ENCODE data around the gene DUSP16.
"Not testable (repeated sequence)": the region's sequence is repeated elsewhere in the genome, so short reads cannot be mapped to it uniquely, and the experiment has no call there.

DUSP16 gene

GRCh38 chr12:12598864-12599263, 36.2 kb upstream of the DUSP16 start:
- H3K9me3 ChIP-seq (ENCODE audit: control insufficient read depth, low read length) = no peaks in the 10 kb centered on the region
- H3K9ac ChIP-seq (ENCODE audit: low read length) = no peak overlapping the region
- no peaks in the 10 kb centered on the region for H3K27me3 ChIP-seq (ENCODE audit: control insufficient read depth, insufficient read depth, low read length)
- H3K36me3 ChIP-seq (ENCODE audit: control insufficient read depth, insufficient read depth, low read length) = no peaks in the 10 kb centered on the region
- H3K4me1 ChIP-seq (ENCODE audit: control insufficient read depth, insufficient read depth, low read length) = no peaks in the 10 kb centered on the region
- H3K4me3 ChIP-seq (ENCODE audit: low read length) = no peak overlapping the region

- not testable (repeated sequence) for H3K27me3 ChIP-seq (ENCODE audit: control insufficient read depth, insufficient read depth, low read length); H3K4me3 ChIP-seq (ENCODE audit: low read length); H3K4me1 ChIP-seq (ENCODE audit: control insufficient read depth, insufficient read depth, low read length); H3K36me3 ChIP-seq (ENCODE audit: control insufficient read depth, insufficient read depth, low read length); H3K9me3 ChIP-seq (ENCODE audit: control insufficient read depth, low read length); H3K9ac ChIP-seq (ENCODE audit: low read length)
Observed at GRCh38 chr12:12596598-12596997, 33.9 kb upstream of the DUSP16 start.

- H3K9me3 ChIP-seq (ENCODE audit: control insufficient read depth, low read length); H3K27me3 ChIP-seq (ENCODE audit: control insufficient read depth, insufficient read depth, low read length); H3K4me3 ChIP-seq (ENCODE audit: low read length); H3K9ac ChIP-seq (ENCODE audit: low read length); H3K4me1 ChIP-seq (ENCODE audit: control insufficient read depth, insufficient read depth, low read length); H3K36me3 ChIP-seq (ENCODE audit: control insufficient read depth, insufficient read depth, low read length): not testable (repeated sequence)
Observed at GRCh38 chr12:12595929-12596328, 33.3 kb upstream of the DUSP16 start.

- H3K4me3 ChIP-seq (ENCODE audit: low read length) = no peak overlapping the region
- no peaks in the 10 kb centered on the region for H3K36me3 ChIP-seq (ENCODE audit: control insufficient read depth, insufficient read depth, low read length)
- no peaks in the 10 kb centered on the region for H3K4me1 ChIP-seq (ENCODE audit: control insufficient read depth, insufficient read depth, low read length)
Observed at GRCh38 chr12:12592930-12593329, 30.3 kb upstream of the DUSP16 start.

GRCh38 chr12:12590961-12591360, 28.3 kb upstream of the DUSP16 start:
- no peak overlapping the region for H3K9ac ChIP-seq (ENCODE audit: low read length)
- no peaks in the 10 kb centered on the region for H3K27me3 ChIP-seq (ENCODE audit: control insufficient read depth, insufficient read depth, low read length)
- no peaks in the 10 kb centered on the region for H3K9me3 ChIP-seq (ENCODE audit: control insufficient read depth, low read length)
- H3K4me1 ChIP-seq (ENCODE audit: control insufficient read depth, insufficient read depth, low read length) = peaks cover 5% of the 10 kb centered on the region
- H3K4me3 ChIP-seq (ENCODE audit: low read length) = no peak overlapping the region
- no peaks in the 10 kb centered on the region for H3K36me3 ChIP-seq (ENCODE audit: control insufficient read depth, insufficient read depth, low read length)

More at GRCh38 chr12:12592930-12593329, 30.3 kb upstream of the DUSP16 start:
- H3K9ac ChIP-seq (ENCODE audit: low read length) = no peak overlapping the region
- no peaks in the 10 kb centered on the region for H3K27me3 ChIP-seq (ENCODE audit: control insufficient read depth, insufficient read depth, low read length)
- H3K9me3 ChIP-seq (ENCODE audit: control insufficient read depth, low read length) = no peaks in the 10 kb centered on the region

- not testable (repeated sequence) for H3K9me3 ChIP-seq (ENCODE audit: control insufficient read depth, low read length); H3K4me3 ChIP-seq (ENCODE audit: low read length); H3K27me3 ChIP-seq (ENCODE audit: control insufficient read depth, insufficient read depth, low read length); H3K4me1 ChIP-seq (ENCODE audit: control insufficient read depth, insufficient read depth, low read length); H3K9ac ChIP-seq (ENCODE audit: low read length); H3K36me3 ChIP-seq (ENCODE audit: control insufficient read depth, insufficient read depth, low read length)
Observed at GRCh38 chr12:12588436-12588835, 25.8 kb upstream of the DUSP16 start.

GRCh38 chr12:12587878-12588277, 25.2 kb upstream of the DUSP16 start:
- Histone ChIP-seq H3K4me3 (ENCODE audit: low read length) (no peak overlapping the region), H3K9ac (ENCODE audit: low read length) (no peak overlapping the region), H3K4me1 (ENCODE audit: control insufficient read depth, insufficient read depth, low read length) (peaks cover 5% of the 10 kb centered on the region), H3K9me3 (ENCODE audit: control insufficient read depth, low read length) (no peaks in the 10 kb centered on the region), H3K36me3 (ENCODE audit: control insufficient read depth, insufficient read depth, low read length) (no peaks in the 10 kb centered on the region), H3K27me3 (ENCODE audit: control insufficient read depth, insufficient read depth, low read length) (no peaks in the 10 kb centered on the region)

GRCh38 chr12:12586879-12587675, 24.4 kb upstream of the DUSP16 start:
- H3K36me3 ChIP-seq (ENCODE audit: control insufficient read depth, insufficient read depth, low read length) = no peaks in the 10 kb centered on the region
- H3K9ac ChIP-seq (ENCODE audit: low read length) = no peak overlapping the region
- no peaks in the 10 kb centered on the region for H3K27me3 ChIP-seq (ENCODE audit: control insufficient read depth, insufficient read depth, low read length)
- H3K9me3 ChIP-seq (ENCODE audit: control insufficient read depth, low read length) = no peaks in the 10 kb centered on the region
- H3K4me3 ChIP-seq (ENCODE audit: low read length) = no peak overlapping the region
- peaks cover 5% of the 10 kb centered on the region for H3K4me1 ChIP-seq (ENCODE audit: control insufficient read depth, insufficient read depth, low read length)

- Histone ChIP-seq H3K36me3 (ENCODE audit: control insufficient read depth, insufficient read depth, low read length) (no peaks in the 10 kb centered on the region), H3K4me3 (ENCODE audit: low read length) (no peak overlapping the region), H3K9ac (ENCODE audit: low read length) (no peak overlapping the region), H3K9me3 (ENCODE audit: control insufficient read depth, low read length) (no peaks in the 10 kb centered on the region), H3K4me1 (ENCODE audit: control insufficient read depth, insufficient read depth, low read length) (peaks cover 5% of the 10 kb centered on the region), H3K27me3 (ENCODE audit: control insufficient read depth, insufficient read depth, low read length) (no peaks in the 10 kb centered on the region)
Observed at GRCh38 chr12:12585115-12585863, 22.6 kb upstream of the DUSP16 start.

- Histone ChIP-seq H3K9me3 (ENCODE audit: control insufficient read depth, low read length) (no peaks in the 10 kb centered on the region), H3K9ac (ENCODE audit: low read length) (no peak overlapping the region), H3K4me3 (ENCODE audit: low read length) (no peak overlapping the region), H3K27me3 (ENCODE audit: control insufficient read depth, insufficient read depth, low read length) (no peaks in the 10 kb centered on the region), H3K36me3 (ENCODE audit: control insufficient read depth, insufficient read depth, low read length) (no peaks in the 10 kb centered on the region), H3K4me1 (ENCODE audit: control insufficient read depth, insufficient read depth, low read length) (peaks cover 5% of the 10 kb centered on the region)
Observed at GRCh38 chr12:12583510-12584178, 21.0 kb upstream of the DUSP16 start.

- H3K9ac ChIP-seq (ENCODE audit: low read length) = no peak overlapping the region
- peaks cover 5% of the 10 kb centered on the region for H3K4me1 ChIP-seq (ENCODE audit: control insufficient read depth, insufficient read depth, low read length)
Observed at GRCh38 chr12:12582895-12583303, 20.2 kb upstream of the DUSP16 start.

More at GRCh38 chr12:12582895-12583303, 20.2 kb upstream of the DUSP16 start:
- Histone ChIP-seq H3K9me3 (ENCODE audit: control insufficient read depth, low read length) (no peaks in the 10 kb centered on the region), H3K36me3 (ENCODE audit: control insufficient read depth, insufficient read depth, low read length) (no peaks in the 10 kb centered on the region), H3K4me3 (ENCODE audit: low read length) (no peak overlapping the region), H3K27me3 (ENCODE audit: control insufficient read depth, insufficient read depth, low read length) (no peaks in the 10 kb centered on the region)

Data from mucosa of stomach (tissue), 1 donor.